HG03045 (cell line): ENCODE data around the gene TWIST2.

Experiments used
- ATAC-seq: cut with Tn5 transposase; IDR thresholded peaks from one replicate; pipeline ENCODE4 v1.9.1; 2021; ENCODE audit warnings: mild to moderate bottlenecking, moderate library complexity; ENCODE audit not compliant: unreplicated experiment

Gene TWIST2

GRCh38 chr2:238872026-238872425 is 24.1 kb downstream of the TWIST2 start:
- ATAC-seq = no peak

GRCh38 chr2:238872628-238873380 is 24.9 kb downstream of the TWIST2 start:
- no peak for ATAC-seq

GRCh38 chr2:238873381-238873801 is 25.5 kb downstream of the TWIST2 start:
- no peak for ATAC-seq

DNA sequence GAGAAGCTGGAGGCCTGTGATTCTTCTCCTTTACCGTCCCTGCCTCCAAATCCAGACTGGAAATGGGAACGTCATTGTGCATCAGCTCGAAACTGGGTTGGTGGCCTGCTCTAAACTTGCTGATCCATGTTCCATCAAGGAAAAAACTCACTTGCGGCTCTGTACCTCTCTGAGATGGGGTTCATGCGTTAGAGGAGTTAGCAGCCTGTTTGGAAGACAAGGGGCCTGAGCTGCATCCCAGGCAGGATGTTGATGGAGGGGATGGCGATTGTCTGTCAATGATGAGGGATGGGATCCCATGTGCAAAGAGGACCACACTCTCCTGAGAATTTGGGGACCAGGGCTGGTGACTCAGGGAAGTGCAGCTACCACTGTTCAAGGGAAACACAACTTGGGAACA is 26.0 kb downstream of the TWIST2 start:
- no peak for ATAC-seq

DNA sequence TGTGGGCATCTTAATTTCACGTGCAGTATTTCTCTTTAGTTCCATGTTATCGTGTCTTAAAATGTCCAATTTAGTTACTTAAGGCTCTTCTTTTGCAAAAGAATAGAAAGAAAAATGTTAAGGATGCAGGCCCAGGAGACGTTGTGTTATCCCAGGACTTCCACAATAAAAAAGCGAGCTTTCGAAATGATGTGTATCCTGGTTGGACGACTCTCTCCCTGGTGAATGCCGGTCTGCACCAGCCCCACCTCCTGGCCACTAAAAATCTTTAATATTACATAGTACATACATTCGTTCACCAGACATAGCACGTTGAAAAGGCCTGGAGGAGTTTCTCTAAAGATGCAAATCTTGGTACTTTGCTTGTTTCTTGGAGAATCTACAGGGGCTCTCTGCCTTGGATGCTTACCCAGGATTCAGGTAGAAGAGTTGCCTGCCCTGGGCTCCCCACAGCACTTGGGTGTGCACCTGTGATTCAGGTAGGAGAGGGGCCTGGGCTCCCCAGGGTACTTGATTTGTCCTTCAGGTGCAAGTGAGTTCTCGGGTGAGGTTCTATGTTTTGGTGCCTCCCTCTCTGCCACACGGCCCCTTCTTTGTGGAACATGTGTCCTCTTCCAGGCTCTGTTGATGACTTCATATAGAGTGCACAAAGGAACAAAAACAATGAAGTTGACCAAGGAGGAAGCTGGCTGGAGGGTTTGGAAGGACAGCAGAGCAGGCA is 26.6 kb downstream of the TWIST2 start:
- no peak for ATAC-seq

- no peak for ATAC-seq
These were observed 27.2 kb downstream of the TWIST2 start for GRCh38 chr2:238875101-238875470.

DNA sequence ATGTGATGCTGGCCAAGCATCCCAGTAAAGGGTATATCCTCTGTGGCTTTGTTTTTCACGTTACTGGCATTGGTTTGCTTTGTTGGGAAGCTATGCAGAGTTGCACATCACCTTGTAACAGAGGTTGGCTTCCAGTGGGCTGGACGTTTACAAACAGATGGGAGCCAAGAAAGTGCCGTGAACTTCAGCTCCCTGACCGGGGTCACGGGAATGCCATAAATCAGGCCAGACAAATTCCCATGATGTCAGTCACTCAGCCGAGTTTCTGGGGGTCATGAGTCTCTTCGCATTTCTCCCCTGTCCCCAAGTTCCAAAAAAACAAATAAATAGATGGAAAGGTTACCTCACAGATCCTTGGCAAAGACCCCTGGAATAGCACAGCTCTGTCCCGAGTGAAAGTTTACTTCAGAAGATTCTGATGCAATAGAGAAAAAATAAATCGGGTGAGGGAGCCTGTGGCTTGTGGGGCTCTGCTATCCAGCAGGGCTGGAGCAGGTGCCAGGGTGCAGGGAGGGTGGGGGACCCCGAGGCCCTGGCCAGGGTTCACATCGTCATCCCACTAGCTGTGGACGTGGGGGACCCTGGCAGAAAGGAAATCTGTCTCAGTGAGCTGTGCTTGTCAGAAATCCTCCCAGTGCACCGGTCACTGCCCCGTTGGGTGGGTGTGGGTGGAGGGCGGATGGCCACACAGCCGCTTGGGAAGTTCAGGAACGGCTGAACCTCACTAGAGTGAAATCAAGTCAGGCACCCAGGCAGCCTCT is 27.8 kb downstream of the TWIST2 start:
- no peak for ATAC-seq

DNA sequence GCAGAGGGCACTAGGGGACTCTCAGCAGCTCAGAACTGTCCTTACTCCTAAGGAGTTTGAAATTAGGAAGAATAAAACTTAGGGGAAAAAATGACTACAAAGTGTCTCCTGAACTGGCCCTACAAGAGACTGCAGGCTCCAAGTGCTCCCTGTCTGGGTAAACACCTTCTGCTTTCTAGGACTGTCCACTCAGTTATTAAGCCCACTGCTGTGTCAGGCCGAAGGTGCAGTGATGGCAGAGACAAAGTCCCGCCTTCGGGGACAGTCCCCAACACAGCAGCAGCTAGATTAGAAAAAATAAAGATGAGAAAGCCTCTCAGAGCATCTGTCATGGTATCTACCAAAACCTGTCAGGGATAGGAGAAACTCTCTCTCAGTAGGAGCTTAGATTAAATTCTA is 28.3 kb downstream of the TWIST2 start:
- no peak for ATAC-seq

DNA sequence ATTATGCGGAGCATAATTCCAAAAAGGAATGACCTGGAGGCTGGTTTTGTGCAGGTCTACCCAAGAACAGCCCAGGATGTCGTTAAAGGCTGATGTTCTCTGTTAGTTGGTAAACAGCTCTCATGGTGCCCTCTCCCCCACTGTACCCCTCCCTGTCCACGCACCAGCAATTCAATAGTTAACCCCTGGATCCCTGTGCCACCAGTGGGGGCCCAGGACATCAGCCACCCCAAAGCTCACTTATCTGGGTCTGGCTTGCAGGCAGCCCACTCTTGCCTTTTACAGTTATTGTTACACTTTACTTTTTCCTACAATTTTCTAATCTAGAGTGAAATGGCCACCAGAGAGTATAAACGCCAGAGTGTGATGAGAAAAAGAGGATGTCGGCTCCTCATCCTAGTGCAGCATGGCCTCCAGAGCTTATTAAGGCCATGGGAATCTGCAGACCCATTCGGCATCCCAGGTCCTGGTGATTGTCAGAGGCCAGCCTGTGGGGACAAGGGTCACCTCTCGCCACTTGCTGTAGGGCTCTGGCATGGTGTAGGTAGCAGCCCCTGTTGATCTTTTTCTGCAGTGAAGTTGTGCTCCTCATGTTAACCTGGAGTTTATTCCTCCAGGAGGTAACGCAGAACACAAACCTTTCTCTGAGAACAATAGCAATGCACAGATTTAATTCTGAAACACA is 30.3 kb downstream of the TWIST2 start:
- ATAC-seq = no peak

DNA sequence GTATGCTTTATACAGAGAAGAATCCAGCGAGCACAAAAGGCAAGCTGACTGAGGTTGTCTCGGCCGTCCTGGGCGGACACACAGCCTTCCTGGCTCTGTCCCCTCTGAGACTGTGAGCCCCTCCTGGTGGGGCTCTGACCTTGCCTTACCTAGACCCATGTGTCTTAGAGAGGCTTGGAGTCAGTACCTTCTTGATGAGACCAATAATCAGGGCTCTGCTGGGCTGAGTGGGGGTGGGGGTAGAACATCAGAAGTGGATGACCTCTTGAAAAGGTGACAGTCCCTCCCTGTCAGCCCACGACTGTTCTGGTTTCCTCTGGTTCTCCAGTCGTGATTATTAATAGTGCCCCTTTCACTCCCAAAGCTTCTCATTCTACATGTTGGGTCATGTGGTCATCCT is 31.2 kb downstream of the TWIST2 start:
- ATAC-seq = no peak

GRCh38 chr2:238879621-238880377 is 31.9 kb downstream of the TWIST2 start:
- no peak for ATAC-seq

- no peak for ATAC-seq
These were observed 33.6 kb downstream of the TWIST2 start for GRCh38 chr2:238881353-238882081.

GRCh38 chr2:238882082-238882755 is 34.3 kb downstream of the TWIST2 start:
- ATAC-seq = no peak

GRCh38 chr2:238883421-238883901 is 35.6 kb downstream of the TWIST2 start:
- ATAC-seq = no peak

GRCh38 chr2:238884122-238884811 is 36.4 kb downstream of the TWIST2 start:
- no peak for ATAC-seq

DNA sequence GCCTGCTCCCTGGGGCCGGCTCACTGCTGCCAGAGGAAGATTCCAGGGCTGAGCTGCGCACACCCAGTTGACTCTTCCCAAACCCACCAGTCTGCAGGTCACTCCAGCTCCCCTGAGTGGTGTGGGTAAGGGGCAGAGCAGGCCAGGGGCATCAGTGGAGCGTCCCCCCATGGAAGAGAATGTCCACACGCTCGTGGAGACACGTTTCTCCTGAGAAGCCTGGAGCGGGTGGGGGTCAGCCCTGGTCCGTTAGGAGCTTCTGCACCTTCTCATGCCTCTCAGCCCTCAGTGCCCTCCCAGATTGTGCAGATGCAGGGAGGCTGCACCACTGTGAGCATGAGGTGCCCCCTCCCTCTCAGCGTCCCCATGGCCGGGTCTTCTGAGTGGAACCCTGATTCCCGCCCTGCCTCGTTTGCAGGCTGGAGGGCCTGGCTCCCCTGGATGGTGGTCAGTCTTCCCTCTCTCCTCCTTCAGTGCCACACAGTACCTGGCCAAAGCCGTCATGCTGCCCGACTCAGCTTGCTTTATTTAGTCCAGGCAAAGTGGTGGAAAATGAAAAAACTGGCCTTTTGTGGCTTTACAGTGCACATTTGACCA is 37.0 kb downstream of the TWIST2 start:
- ATAC-seq = no peak

GRCh38 chr2:238886453-238887094 is 38.7 kb downstream of the TWIST2 start:
- no peak for ATAC-seq

- ATAC-seq = no peak
These were observed 39.7 kb downstream of the TWIST2 start for GRCh38 chr2:238887616-238888015.
